ENCODE results near the gene GPR108. TPM values are rescaled to one million over a fixed set of nuclear protein-coding genes. Genes with fewer than 3 reads are reported as not detected.

GPR108 gene
- total and polyA plus RNA-seq, 2 of the 13 experiments (the other 11 are each of a cell fraction or from before 2014, with no cell fraction given): 36.4 to 63.0 TPM

DNA sequence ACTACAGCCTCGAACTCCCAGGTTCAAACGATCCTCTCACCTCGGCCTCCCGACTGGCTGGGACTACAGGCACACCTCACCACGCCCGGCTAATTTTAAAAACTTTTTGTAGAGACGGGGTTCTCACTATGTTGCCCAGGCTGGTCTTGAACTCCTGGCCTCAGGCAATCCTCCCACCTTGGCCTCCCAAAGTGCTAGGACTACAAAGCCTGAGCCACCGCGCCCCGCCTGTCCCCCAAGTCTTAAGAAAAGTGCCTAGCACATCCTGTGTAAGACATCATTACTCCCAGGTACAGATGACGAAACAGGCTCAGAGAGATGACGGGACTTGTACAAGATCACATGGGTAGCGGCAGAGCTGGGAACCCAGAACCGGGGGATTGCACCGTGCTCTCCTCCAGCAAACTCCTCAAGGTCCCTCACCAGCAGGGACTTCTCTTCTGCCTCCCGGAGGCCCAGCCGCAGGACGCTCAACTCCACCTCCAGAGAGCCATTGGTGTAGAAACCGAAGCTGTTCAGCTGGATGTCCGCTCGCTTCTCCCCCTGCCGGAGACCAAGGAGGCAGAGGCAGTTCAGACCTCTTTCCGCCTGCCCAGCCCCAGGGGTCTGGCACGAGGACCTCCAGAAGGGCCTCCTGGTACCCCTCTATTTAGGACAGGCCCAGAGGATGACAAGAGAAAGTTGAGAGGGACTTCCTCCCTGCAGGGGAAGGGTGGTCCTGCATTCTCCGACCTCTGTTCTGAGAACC, 1.0 kb downstream of the GPR108 start (continued):
- TF ChIP-seq SAP130 (CRISPR knock-in tag; IDR thresholded peaks at IDR 0.05; ENCODE audit: low read depth) (peak; percentile 80), KDM2A (CRISPR knock-in tag; IDR thresholded peaks at IDR 0.05; ENCODE audit: borderline replicate concordance, low read depth) (peak; percentile 52; the same call in 1 of the 2 replicates), HDAC2 (CRISPR knock-in tag; IDR thresholded peaks at IDR 0.05) (peak; percentile 42; the same call in 1 of the 2 replicates), NFE2L2 (IDR thresholded peaks at IDR 0.05; ENCODE audit: low read length) (no peak), MXD4 (CRISPR knock-in tag; IDR thresholded peaks at IDR 0.05) (no peak), BRD4 (CRISPR knock-in tag; IDR thresholded peaks at IDR 0.05) (0 out of 2 replicates have a peak, but pooled peaks have one; percentile 64), ZBTB1 (CRISPR knock-in tag; IDR thresholded peaks at IDR 0.05; ENCODE audit: borderline replicate concordance) (no peak), MTA3 (CRISPR knock-in tag; IDR thresholded peaks at IDR 0.05) (no peak), ZNF101 (CRISPR knock-in tag; IDR thresholded peaks at IDR 0.05; ENCODE audit: borderline replicate concordance, low read depth) (no peak), ZNF629 (CRISPR knock-in tag; conservative IDR thresholded peaks at IDR 0.05) (no peak), ELF3 (CRISPR knock-in tag; IDR thresholded peaks at IDR 0.05) (peak; percentile 46; the same call in 1 of the 2 replicates), ADNP (CRISPR knock-in tag; IDR thresholded peaks at IDR 0.05) (no peak), ZSCAN21 (CRISPR knock-in tag; IDR thresholded peaks at IDR 0.05; ENCODE audit: borderline replicate concordance) (peak; percentile 56; the same call in 1 of the 2 replicates), ZNF12 (CRISPR knock-in tag; IDR thresholded peaks at IDR 0.05) (no peak; the same call in 1 of the 2 replicates), ZNF317 (CRISPR knock-in tag; IDR thresholded peaks at IDR 0.05) (no peak), MZF1 (CRISPR knock-in tag; IDR thresholded peaks at IDR 0.05; ENCODE audit: borderline replicate concordance) (no peak), NFKB2 (CRISPR knock-in tag; IDR thresholded peaks at IDR 0.05; ENCODE audit: borderline replicate concordance) (0 out of 2 replicates have a peak, but pooled peaks have one; percentile 49)
- TF ChIP-seq, protein P1, sequence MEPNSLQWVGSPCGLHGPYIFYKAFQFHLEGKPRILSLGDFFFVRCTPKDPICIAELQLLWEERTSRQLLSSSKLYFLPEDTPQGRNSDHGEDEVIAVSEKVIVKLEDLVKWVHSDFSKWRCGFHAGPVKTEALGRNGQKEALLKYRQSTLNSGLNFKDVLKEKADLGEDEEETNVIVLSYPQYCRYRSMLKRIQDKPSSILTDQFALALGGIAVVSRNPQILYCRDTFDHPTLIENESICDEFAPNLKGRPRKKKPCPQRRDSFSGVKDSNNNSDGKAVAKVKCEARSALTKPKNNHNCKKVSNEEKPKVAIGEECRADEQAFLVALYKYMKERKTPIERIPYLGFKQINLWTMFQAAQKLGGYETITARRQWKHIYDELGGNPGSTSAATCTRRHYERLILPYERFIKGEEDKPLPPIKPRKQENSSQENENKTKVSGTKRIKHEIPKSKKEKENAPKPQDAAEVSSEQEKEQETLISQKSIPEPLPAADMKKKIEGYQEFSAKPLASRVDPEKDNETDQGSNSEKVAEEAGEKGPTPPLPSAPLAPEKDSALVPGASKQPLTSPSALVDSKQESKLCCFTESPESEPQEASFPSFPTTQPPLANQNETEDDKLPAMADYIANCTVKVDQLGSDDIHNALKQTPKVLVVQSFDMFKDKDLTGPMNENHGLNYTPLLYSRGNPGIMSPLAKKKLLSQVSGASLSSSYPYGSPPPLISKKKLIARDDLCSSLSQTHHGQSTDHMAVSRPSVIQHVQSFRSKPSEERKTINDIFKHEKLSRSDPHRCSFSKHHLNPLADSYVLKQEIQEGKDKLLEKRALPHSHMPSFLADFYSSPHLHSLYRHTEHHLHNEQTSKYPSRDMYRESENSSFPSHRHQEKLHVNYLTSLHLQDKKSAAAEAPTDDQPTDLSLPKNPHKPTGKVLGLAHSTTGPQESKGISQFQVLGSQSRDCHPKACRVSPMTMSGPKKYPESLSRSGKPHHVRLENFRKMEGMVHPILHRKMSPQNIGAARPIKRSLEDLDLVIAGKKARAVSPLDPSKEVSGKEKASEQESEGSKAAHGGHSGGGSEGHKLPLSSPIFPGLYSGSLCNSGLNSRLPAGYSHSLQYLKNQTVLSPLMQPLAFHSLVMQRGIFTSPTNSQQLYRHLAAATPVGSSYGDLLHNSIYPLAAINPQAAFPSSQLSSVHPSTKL (CRISPR knock-in tag; IDR thresholded peaks at IDR 0.05): peak; percentile 29; the same call in 1 of the 2 replicates
- TF ChIP-seq, protein P2, sequence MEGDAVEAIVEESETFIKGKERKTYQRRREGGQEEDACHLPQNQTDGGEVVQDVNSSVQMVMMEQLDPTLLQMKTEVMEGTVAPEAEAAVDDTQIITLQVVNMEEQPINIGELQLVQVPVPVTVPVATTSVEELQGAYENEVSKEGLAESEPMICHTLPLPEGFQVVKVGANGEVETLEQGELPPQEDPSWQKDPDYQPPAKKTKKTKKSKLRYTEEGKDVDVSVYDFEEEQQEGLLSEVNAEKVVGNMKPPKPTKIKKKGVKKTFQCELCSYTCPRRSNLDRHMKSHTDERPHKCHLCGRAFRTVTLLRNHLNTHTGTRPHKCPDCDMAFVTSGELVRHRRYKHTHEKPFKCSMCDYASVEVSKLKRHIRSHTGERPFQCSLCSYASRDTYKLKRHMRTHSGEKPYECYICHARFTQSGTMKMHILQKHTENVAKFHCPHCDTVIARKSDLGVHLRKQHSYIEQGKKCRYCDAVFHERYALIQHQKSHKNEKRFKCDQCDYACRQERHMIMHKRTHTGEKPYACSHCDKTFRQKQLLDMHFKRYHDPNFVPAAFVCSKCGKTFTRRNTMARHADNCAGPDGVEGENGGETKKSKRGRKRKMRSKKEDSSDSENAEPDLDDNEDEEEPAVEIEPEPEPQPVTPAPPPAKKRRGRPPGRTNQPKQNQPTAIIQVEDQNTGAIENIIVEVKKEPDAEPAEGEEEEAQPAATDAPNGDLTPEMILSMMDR (CRISPR knock-in tag; IDR thresholded peaks at IDR 0.05): peak; percentile 88
- TF ChIP-seq, protein P3, sequence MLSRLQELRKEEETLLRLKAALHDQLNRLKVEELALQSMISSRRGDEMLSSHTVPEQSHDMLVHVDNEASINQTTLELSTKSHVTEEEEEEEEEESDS (CRISPR knock-in tag; IDR thresholded peaks at IDR 0.05; ENCODE audit: borderline replicate concordance): no peak
- TF ChIP-seq, protein P4, sequence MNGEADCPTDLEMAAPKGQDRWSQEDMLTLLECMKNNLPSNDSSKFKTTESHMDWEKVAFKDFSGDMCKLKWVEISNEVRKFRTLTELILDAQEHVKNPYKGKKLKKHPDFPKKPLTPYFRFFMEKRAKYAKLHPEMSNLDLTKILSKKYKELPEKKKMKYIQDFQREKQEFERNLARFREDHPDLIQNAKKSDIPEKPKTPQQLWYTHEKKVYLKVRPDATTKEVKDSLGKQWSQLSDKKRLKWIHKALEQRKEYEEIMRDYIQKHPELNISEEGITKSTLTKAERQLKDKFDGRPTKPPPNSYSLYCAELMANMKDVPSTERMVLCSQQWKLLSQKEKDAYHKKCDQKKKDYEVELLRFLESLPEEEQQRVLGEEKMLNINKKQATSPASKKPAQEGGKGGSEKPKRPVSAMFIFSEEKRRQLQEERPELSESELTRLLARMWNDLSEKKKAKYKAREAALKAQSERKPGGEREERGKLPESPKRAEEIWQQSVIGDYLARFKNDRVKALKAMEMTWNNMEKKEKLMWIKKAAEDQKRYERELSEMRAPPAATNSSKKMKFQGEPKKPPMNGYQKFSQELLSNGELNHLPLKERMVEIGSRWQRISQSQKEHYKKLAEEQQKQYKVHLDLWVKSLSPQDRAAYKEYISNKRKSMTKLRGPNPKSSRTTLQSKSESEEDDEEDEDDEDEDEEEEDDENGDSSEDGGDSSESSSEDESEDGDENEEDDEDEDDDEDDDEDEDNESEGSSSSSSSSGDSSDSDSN (CRISPR knock-in tag; IDR thresholded peaks at IDR 0.05): peak; percentile 69
